Activated naive CD4-positive, alpha-beta T cell treated with anti-CD3 and anti-CD28 coated beads, Interleukin-2, amount 50 U/mL, for 24 hours (primary cell): ENCODE measurements around the gene HLA-DPA1.

Experiments used
- H3K27ac Mint-ChIP-seq: one replicate; pipeline ENCODE4 v1.8.0; 2021; ENCODE audit warnings: mild to moderate bottlenecking, mixed read lengths
- H3K27me3 Mint-ChIP-seq: one replicate; pipeline ENCODE4 v1.8.0; 2021; ENCODE audit warnings: mixed read lengths
- H3K36me3 Mint-ChIP-seq: one replicate; pipeline ENCODE4 v1.8.0; 2021; ENCODE audit warnings: mixed read lengths
- H3K4me1 Mint-ChIP-seq: one replicate; pipeline ENCODE4 v1.8.0; 2021; ENCODE audit warnings: mixed read lengths
- H3K4me3 Mint-ChIP-seq: one replicate; pipeline ENCODE4 v1.8.0; 2021; ENCODE audit warnings: mild to moderate bottlenecking, mixed read lengths
- H3K9me3 Mint-ChIP-seq: one replicate; pipeline ENCODE4 v1.8.0; 2021; ENCODE audit warnings: mixed read lengths

HLA-DPA1 gene

DNA sequence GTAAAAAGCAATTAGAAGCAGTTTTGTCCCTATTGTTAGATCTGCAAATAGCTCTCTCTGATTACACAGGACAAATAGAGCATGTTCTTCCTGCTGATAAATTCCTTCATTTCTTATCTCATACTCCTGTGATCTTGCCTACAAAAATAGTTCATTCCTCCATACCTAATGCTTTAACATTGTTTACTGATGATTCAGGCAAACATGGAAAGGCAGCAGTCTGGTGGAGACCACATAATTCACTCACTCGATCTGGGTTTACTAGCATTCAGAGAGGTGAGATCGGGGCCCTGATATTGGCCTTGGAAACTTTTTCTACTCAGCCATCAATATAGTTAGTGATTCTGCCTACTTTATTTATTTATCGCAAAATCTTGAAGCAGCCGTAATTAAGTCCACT is 20.2 kb downstream of the HLA-DPA1 start:
- no peaks in the 10 kb centered on the region for H3K36me3 Mint-ChIP-seq
- H3K27ac Mint-ChIP-seq = no peak overlapping the region
- H3K4me3 Mint-ChIP-seq = no peak overlapping the region
- H3K9me3 Mint-ChIP-seq = no peaks in the 10 kb centered on the region
- H3K27me3 Mint-ChIP-seq = peaks cover 13% of the 10 kb centered on the region
- no peaks in the 10 kb centered on the region for H3K4me1 Mint-ChIP-seq

DNA sequence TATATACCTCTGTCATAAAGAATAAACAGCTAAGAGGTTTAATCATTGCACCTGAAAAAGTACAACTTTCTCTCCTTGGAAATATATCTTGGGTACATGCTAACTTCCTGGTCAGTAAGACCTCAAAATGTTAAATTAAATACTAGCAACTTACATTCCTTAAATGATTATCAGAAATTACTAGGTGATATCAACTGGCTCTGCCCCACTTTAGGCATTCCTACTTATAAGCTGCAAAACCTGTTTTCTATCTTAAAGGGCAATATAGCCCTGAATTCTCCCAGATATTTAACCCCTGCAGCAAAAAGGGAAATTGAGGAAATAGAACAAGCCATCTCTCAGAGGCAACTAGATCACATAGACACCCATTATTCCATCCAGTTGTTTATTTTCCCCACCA is 20.8 kb downstream of the HLA-DPA1 start:
- Mint-ChIP-seq H3K27me3 (peaks cover 17% of the 10 kb centered on the region), H3K4me3 (no peak overlapping the region), H3K27ac (no peak overlapping the region), H3K9me3 (no peaks in the 10 kb centered on the region), H3K4me1 (no peaks in the 10 kb centered on the region), H3K36me3 (no peaks in the 10 kb centered on the region)

DNA sequence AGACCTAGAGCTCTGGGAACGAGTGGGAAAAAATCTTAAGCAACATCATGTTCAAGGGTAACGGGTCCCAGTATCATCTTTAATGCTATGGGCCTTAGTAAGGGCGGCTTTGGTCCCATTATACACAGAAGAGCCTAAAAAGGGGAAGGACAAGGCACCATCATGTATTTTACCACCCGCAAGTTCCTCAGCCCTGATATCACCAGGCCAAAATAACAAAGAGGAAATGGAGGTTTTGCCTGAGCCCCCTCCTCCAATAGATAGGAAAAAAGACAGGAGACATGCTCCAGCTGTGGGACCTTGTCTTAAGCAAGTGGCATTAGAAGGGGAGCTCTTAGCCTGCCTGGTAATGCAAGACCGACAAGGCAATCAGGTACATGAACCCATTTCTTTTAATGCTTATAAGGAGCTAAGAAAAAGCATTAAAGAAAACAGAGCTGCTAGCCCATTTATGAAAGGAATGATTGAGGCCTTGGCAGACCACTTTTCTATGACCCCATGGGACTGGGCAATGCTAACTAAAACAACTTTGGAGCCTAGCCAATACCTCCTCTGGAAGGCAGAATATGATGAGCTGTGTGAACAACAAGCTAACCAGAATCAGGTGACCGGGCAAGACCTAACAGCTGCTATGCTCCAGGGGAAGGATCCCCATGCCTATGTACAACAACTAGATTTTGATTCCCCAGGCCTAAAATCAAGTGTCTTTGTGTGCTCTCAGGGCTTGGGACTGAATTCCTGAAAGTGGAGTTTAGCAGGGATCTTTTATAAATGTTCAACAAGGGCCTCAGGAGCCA is 23.2 kb downstream of the HLA-DPA1 start:
- Mint-ChIP-seq H3K27ac (no peak overlapping the region), H3K4me1 (no peaks in the 10 kb centered on the region), H3K9me3 (no peaks in the 10 kb centered on the region), H3K4me3 (no peak overlapping the region), H3K27me3 (peaks cover 25% of the 10 kb centered on the region), H3K36me3 (no peaks in the 10 kb centered on the region)

DNA sequence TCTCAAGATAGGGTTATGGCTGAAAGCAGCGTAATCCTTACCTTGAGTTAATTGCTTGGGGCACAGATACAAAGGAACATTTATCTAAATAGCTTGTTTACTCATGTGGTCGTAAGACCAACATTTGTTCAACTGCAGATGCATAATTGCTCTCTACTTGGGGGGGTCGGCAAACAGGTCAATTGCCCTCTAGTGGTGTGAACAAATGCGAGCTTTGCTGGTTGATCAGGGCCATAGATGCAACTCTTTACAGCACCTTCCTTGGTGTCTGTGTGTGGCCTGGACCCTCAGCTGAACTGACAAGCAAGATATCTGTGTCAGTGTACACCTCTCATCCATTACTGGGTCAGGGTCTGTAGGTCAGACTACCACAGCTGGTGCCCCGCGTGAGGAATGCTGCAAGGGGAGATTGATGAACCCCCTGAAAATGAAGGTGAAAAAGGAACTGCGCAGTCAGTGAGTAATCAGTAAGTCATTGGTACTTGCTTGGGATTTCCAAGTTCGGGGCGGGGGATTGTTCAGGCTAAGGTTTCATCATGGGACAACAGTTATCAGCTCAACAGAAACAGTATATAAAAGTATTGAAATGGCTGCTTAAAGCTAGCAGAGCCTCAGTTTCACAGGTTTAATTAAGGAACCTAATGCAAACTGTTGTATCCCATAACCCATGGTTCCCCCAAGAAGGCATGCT is 24.0 kb downstream of the HLA-DPA1 start:
- Mint-ChIP-seq H3K4me1 (no peaks in the 10 kb centered on the region), H3K27ac (no peak overlapping the region), H3K9me3 (no peaks in the 10 kb centered on the region), H3K36me3 (no peaks in the 10 kb centered on the region), H3K27me3 (peaks cover 29% of the 10 kb centered on the region), H3K4me3 (no peak overlapping the region)

DNA sequence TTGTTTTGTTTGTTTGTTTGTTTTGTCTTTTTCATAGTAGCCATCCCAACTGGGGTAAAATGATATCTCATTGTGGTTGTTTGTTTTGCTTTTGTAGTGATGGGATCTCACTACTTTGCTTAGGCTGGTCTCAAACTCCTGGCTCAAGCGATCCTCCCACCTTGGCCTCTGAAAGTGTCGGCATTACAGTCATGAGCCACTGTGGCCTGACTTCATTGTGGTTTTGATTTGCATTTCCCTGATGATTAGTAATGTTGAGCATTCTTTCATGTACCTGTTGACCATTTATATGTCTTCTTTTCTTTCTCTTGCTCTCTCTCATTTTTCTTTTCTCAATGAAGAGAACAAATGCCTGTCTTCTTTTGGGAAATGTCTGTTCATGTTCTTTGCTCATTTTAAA is 33.3 kb downstream of the HLA-DPA1 start:
- Mint-ChIP-seq H3K27me3 (peaks cover 6% of the 10 kb centered on the region), H3K36me3 (peaks cover 2% of the 10 kb centered on the region), H3K4me3 (no peak overlapping the region), H3K4me1 (no peaks in the 10 kb centered on the region), H3K27ac (no peak overlapping the region), H3K9me3 (peaks cover 3% of the 10 kb centered on the region)

DNA sequence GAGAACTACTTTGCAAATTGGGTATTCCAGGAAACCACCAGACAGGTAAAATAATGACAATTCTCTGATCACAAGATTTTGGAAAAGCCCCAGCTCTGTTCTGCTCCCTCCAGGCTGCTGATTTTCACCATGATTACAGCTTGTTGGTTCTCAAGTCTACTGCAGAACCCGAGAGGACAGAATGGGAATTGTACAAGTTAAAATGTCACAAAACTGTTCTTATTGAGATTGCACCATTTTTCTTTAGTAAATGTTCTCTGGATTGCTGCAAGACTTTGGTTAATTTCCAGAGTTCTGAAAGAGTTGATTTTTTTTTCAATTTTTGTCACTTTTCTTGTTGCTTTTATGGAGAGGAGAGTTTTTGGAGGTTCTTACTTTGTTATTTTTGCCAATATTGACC is 36.9 kb downstream of the HLA-DPA1 start:
- peaks cover 2% of the 10 kb centered on the region for H3K36me3 Mint-ChIP-seq
- H3K4me1 Mint-ChIP-seq = no peaks in the 10 kb centered on the region
- no peak overlapping the region for H3K27ac Mint-ChIP-seq
- peaks cover 9% of the 10 kb centered on the region for H3K27me3 Mint-ChIP-seq
- H3K4me3 Mint-ChIP-seq = no peak overlapping the region
- H3K9me3 Mint-ChIP-seq = peaks cover 5% of the 10 kb centered on the region

GRCh38 chr6:33034554-33034953 is 38.9 kb downstream of the HLA-DPA1 start:
- H3K9me3 Mint-ChIP-seq = peaks cover 5% of the 10 kb centered on the region

GRCh38 chr6:33030245-33030644 is 43.2 kb downstream of the HLA-DPA1 start:
- no peaks in the 10 kb centered on the region for H3K4me1 Mint-ChIP-seq
- peaks cover under 1% of the 10 kb centered on the region for H3K36me3 Mint-ChIP-seq
- peaks cover 4% of the 10 kb centered on the region for H3K9me3 Mint-ChIP-seq
- H3K27me3 Mint-ChIP-seq = peaks cover 7% of the 10 kb centered on the region
- H3K4me3 Mint-ChIP-seq = no peak overlapping the region
- H3K27ac Mint-ChIP-seq = no peak overlapping the region

More at GRCh38 chr6:33034554-33034953, 38.9 kb downstream of the HLA-DPA1 start:
- Mint-ChIP-seq H3K27ac (no peak overlapping the region), H3K4me1 (no peaks in the 10 kb centered on the region), H3K4me3 (no peak overlapping the region), H3K27me3 (peaks cover 7% of the 10 kb centered on the region), H3K36me3 (peaks cover 2% of the 10 kb centered on the region)

- peaks cover 3% of the 10 kb centered on the region for H3K27me3 Mint-ChIP-seq
- no peak overlapping the region for H3K4me3 Mint-ChIP-seq
- no peaks in the 10 kb centered on the region for H3K9me3 Mint-ChIP-seq
- H3K4me1 Mint-ChIP-seq = no peaks in the 10 kb centered on the region
- H3K36me3 Mint-ChIP-seq = no peaks in the 10 kb centered on the region
- H3K27ac Mint-ChIP-seq = no peak overlapping the region
These were observed 43.9 kb downstream of the HLA-DPA1 start for GRCh38 chr6:33029328-33030184.

- no peak overlapping the region for H3K4me3 Mint-ChIP-seq
- H3K4me1 Mint-ChIP-seq = no peaks in the 10 kb centered on the region
- no peaks in the 10 kb centered on the region for H3K27me3 Mint-ChIP-seq
- no peaks in the 10 kb centered on the region for H3K36me3 Mint-ChIP-seq
- H3K9me3 Mint-ChIP-seq = no peaks in the 10 kb centered on the region
- H3K27ac Mint-ChIP-seq = no peak overlapping the region
These were observed 45.1 kb downstream of the HLA-DPA1 start for GRCh38 chr6:33028220-33028849.

- no peak overlapping the region for H3K27ac Mint-ChIP-seq
- H3K4me3 Mint-ChIP-seq = no peak overlapping the region
- H3K36me3 Mint-ChIP-seq = no peaks in the 10 kb centered on the region
- H3K9me3 Mint-ChIP-seq = no peaks in the 10 kb centered on the region
- H3K27me3 Mint-ChIP-seq = no peaks in the 10 kb centered on the region
- H3K4me1 Mint-ChIP-seq = peaks cover 9% of the 10 kb centered on the region
These were observed 48.9 kb downstream of the HLA-DPA1 start for GRCh38 chr6:33024521-33024920.

DNA sequence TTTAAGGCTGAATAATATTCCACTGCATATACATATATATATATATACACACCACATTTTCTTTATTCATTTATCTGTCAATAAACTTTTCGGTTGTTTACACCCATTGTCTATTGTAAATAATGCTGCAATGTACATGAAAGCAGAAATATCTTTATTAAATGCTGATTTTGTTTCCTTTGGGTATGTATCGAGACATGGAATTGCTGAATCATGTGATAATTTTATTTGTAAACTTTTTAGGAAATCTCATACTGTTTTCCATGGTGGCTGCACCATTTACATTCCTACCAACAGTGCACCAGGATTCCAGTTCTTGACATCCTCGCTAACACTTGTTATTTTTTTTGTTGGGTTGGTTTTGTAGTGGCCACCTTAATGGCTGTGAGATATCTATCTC is 49.9 kb downstream of the HLA-DPA1 start:
- Mint-ChIP-seq H3K9me3 (no peaks in the 10 kb centered on the region), H3K27me3 (no peaks in the 10 kb centered on the region), H3K27ac (no peak overlapping the region), H3K4me1 (peaks cover 19% of the 10 kb centered on the region), H3K4me3 (no peak overlapping the region), H3K36me3 (no peaks in the 10 kb centered on the region)

DNA sequence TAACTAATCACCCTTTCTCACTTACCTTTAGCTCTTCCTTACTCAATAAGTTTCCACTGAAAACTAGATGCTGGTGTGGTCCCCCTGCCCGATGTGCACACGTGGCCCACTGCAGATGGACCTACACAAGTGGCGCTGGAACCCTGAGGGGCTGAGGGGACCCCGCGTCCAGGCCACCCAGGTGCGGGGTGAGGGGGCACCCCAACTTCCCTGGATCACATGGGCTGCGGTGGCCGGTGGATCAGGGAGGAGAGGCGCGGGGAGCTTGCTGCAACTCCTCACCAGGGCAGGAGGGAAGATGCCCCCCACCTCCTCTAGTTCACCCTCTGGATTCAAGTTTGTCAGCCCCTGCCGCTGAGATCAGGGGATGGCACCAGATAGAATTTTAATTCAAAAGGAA is 51.5 kb downstream of the HLA-DPA1 start:
- Mint-ChIP-seq H3K27ac (no peak overlapping the region), H3K27me3 (no peaks in the 10 kb centered on the region), H3K4me3 (no peak overlapping the region), H3K36me3 (no peaks in the 10 kb centered on the region), H3K9me3 (no peaks in the 10 kb centered on the region), H3K4me1 (peaks cover 33% of the 10 kb centered on the region)

GRCh38 chr6:33019372-33019771 is 54.1 kb downstream of the HLA-DPA1 start:
- Mint-ChIP-seq H3K9me3 (no peaks in the 10 kb centered on the region), H3K27ac (peak overlapping the region; percentile 90), H3K4me1 (peaks cover 39% of the 10 kb centered on the region), H3K4me3 (peak overlapping the region; percentile 82), H3K36me3 (no peaks in the 10 kb centered on the region), H3K27me3 (peaks cover 2% of the 10 kb centered on the region)

- H3K9me3 Mint-ChIP-seq = no peaks in the 10 kb centered on the region
- peak overlapping the region; percentile 90 for H3K27ac Mint-ChIP-seq
- peaks cover 2% of the 10 kb centered on the region for H3K27me3 Mint-ChIP-seq
- H3K4me1 Mint-ChIP-seq = peaks cover 39% of the 10 kb centered on the region
- peak overlapping the region; percentile 82 for H3K4me3 Mint-ChIP-seq
- H3K36me3 Mint-ChIP-seq = no peaks in the 10 kb centered on the region
These were observed 54.5 kb downstream of the HLA-DPA1 start for GRCh38 chr6:33018904-33019303.
